HepG2 (cell line): ENCODE measurements around the gene TMEM271. TPM values are rescaled to one million over a fixed set of nuclear protein-coding genes. Genes with fewer than 3 reads are reported as not detected.

Experiments used
- ATAC-seq: fragments of 200-7000 bp; cut with Tn5 transposase; 3 replicates; pipeline ENCODE4 v1.9.1; 2020; ENCODE audit warnings: mild to moderate bottlenecking, moderate library complexity
- BruUV-seq: library from RNA; stranded (reverse); fragments of 400-500 nt; replicated peaks from 2 replicates; lab custom pipeline; 2021; lab: Mats Ljungman, UMichigan
- CTCF ChIA-PET: fragments of 300-600 bp; formaldehyde crosslinking; extraction: SDS; loops from one replicate; lab custom pipeline; 2021; ENCODE audit warnings: low total read pairs, inconsistent platforms, low intra/inter-chr PET ratio; lab: Yijun Ruan, JAX
- POLR2A ChIA-PET: fragments of 350-600 bp; sonication (Branson Sonifier 250); formaldehyde crosslinking; loops from one replicate; lab custom pipeline; 2020; ENCODE audit warnings: antibody characterized with exemption, inconsistent platforms; lab: Yijun Ruan, JAX
- DNase-seq: peaks from one replicate; pipeline ENCODE4 v3.0.0-alpha.2; 2015; ENCODE audit warnings: low spot score
- FAIRE-seq: peaks from 3 replicates; lab custom pipeline; 2011; peaks lifted over from hg19 to GRCh38; lab: Jason Lieb, UNC
- H2AFZ ChIP-seq: one replicate; pipeline ENCODE4 v1.6.1; 2011; ENCODE audit warnings: low read length, inconsistent platforms
- H3K27ac ChIP-seq: fragments of 300-600 bp; 3 replicates; pipeline ENCODE4 v1.8.0; 2011; ENCODE audit warnings: mixed run types, mild to moderate bottlenecking, mixed read lengths, low read length, inconsistent platforms; ENCODE audit not compliant: insufficient read depth; ENCODE audit errors: extremely low read length
- H3K27me3 ChIP-seq, 2 experiments: fragments of 200-600 bp in 1 of 2; 2 replicates in 1 of 2; 3 replicates in 1 of 2; pipeline versions ENCODE4 v1.6.0 to v1.8.0; 2011; ENCODE audit warnings: low read length in 2 of 2, mild to moderate bottlenecking in 2 of 2, moderate library complexity in 2 of 2, inconsistent platforms in 1 of 2; ENCODE audit not compliant: insufficient read depth in 2 of 2, control insufficient read depth in 1 of 2
- H3K36me3 ChIP-seq, 2 experiments: fragments of 200-600 bp in 1 of 2; replicated peaks in 1 of 2; 2 replicates in 1 of 2; 3 replicates in 1 of 2; pipeline versions ENCODE4 v1.5.1 to v1.8.0; 2011; ENCODE audit warnings: low read length in 2 of 2, inconsistent platforms in 1 of 2; ENCODE audit not compliant: insufficient read depth in 2 of 2, control insufficient read depth in 1 of 2
- H3K4me1 ChIP-seq: 2 replicates; pipeline ENCODE4 v1.5.1; 2012; ENCODE audit warnings: low read length, inconsistent platforms; ENCODE audit not compliant: insufficient read depth
- H3K4me2 ChIP-seq: 2 replicates; pipeline ENCODE4 v1.6.0; 2011; ENCODE audit warnings: low read depth, low read length, inconsistent platforms
- H3K4me3 ChIP-seq, 3 experiments: fragments of 200-600 bp in 1 of 3; sonication (generic), shearing (Covaris generic) in 1 of 3; replicated peaks in 1 of 3; 2 replicates each; pipeline ENCODE4 v1.5.1; 2011 to 2016; ENCODE audit warnings: low read length in 3 of 3, inconsistent platforms in 2 of 3, low read depth in 2 of 3, mild to moderate bottlenecking in 2 of 3, control low read depth in 1 of 3, mixed read lengths in 1 of 3; ENCODE audit not compliant: insufficient read depth in 1 of 3
- H3K79me2 ChIP-seq: one replicate; pipeline ENCODE4 v1.6.1; 2011; ENCODE audit warnings: low read length, inconsistent platforms; ENCODE audit not compliant: insufficient read depth
- H3K9ac ChIP-seq: 2 replicates; pipeline ENCODE4 v1.6.0; 2011; ENCODE audit warnings: mild to moderate bottlenecking, low read depth, low read length, inconsistent platforms; ENCODE audit not compliant: insufficient read depth
- H3K9me3 ChIP-seq: 2 replicates; pipeline ENCODE4 v1.5.1; 2012; ENCODE audit warnings: mild to moderate bottlenecking, low read length
- H4K20me1 ChIP-seq: 2 replicates; pipeline ENCODE4 v1.6.0; 2011; ENCODE audit warnings: inconsistent platforms, mild to moderate bottlenecking, low read length, moderate library complexity; ENCODE audit not compliant: insufficient read depth
- GATAD2A ChIP-seq: IDR thresholded peaks from 2 replicates; pipeline ENCODE4 v1.6.1; 2016
- GLI4 ChIP-seq: sonication (generic); formaldehyde crosslinking; IDR thresholded peaks from 2 replicates; pipeline ENCODE4 v1.5.1; 2020; ENCODE audit warnings: missing genetic modification reagents, mild to moderate bottlenecking, moderate library complexity, borderline replicate concordance
- KDM6A ChIP-seq: IDR thresholded peaks from 2 replicates; pipeline ENCODE4 v1.6.1; 2016; ENCODE audit warnings: low read depth
- MYNN ChIP-seq: sonication (generic); formaldehyde crosslinking; IDR thresholded peaks from 2 replicates; pipeline ENCODE4 v1.4.0; 2020; ENCODE audit warnings: mild to moderate bottlenecking, low read depth, missing genetic modification reagents
- POLR2A ChIP-seq, 2 experiments: IDR thresholded peaks; 2 replicates each; pipeline ENCODE4 v1.6.1; 2011; ENCODE audit warnings: low read depth in 2 of 2, low read length in 2 of 2, mild to moderate bottlenecking in 1 of 2, moderate library complexity in 1 of 2; ENCODE audit not compliant: insufficient read depth in 1 of 2
- SMAD3 ChIP-seq: sonication (generic); formaldehyde crosslinking; IDR thresholded peaks from 2 replicates; pipeline ENCODE4 v1.4.0; 2020; ENCODE audit warnings: missing genetic modification reagents
- SP4 ChIP-seq: sonication (generic); formaldehyde crosslinking; IDR thresholded peaks from 2 replicates; pipeline ENCODE4 v1.8.1; 2023; ENCODE audit warnings: mild to moderate bottlenecking, missing genetic modification reagents
- U2AF1 ChIP-seq: fragments of 200-400 bp; formaldehyde crosslinking; optimal IDR thresholded peaks from 2 replicates; pipeline ENCODE3; 2017; ENCODE audit warnings: mild to moderate bottlenecking, low read depth, low read length
- ZFP36L2 ChIP-seq: sonication (generic); formaldehyde crosslinking; IDR thresholded peaks from 2 replicates; pipeline ENCODE4 v1.4.0; 2020; ENCODE audit warnings: missing genetic modification reagents
- ZNF7 ChIP-seq: IDR thresholded peaks from 2 replicates; pipeline ENCODE4 v1.6.1; 2016; ENCODE audit warnings: missing biosample characterization, missing genetic modification reagents
- WGBS: methylation state at CpG from one replicate; pipeline ENCODE4 v1.1.6; 2017; ENCODE audit warnings: low lambda C conversion rate; 5-methylcytosine and 5-hydroxymethylcytosine counted together
- in situ Hi-C: cut with HindIII; loops from 2 replicates; pipeline ENCODE4 v1.10.0; 2017; ENCODE audit warnings: low pct_unique_long_range_greater_than_20kb; ENCODE audit not compliant: extremely low pct_ligation_motif_present
- intact Hi-C: fragments of 100-400 bp; cut with micrococcal nuclease; formaldehyde crosslinking; loops from one replicate; pipeline ENCODE4 v1.10.0; 2022; ENCODE audit not compliant: unreplicated experiment
- polyA plus RNA-seq, 8 experiments: library from polyadenylated mRNA; depleted of rRNA in 3 of 8; stranded (reverse) in 7 of 8; unstranded in 1 of 8; fragments of >200 nt; fragmentation: Illumina TruSeq in 4 of 8; extraction: Trizol in 4 of 8; gene quantifications; 2 replicates each; pipeline versions ENCODE4 v1.2.1 to v1.2.3, GENCODE V29; 2011 to 2016; ENCODE audit warnings: low read depth in 4 of 8, missing spikeins in 1 of 8, mixed read lengths in 1 of 8; ENCODE audit not compliant: insufficient read depth in 1 of 8
- total RNA-seq, 5 experiments: library from RNA; depleted of rRNA; stranded (reverse); fragments of >200 nt; fragmentation: Illumina TruSeq; extraction: Trizol; gene quantifications; 2 replicates each; pipeline ENCODE4 v1.2.3, GENCODE V29; 2016; ENCODE audit warnings: low read depth in 1 of 5
- TF ChIP-seq, protein P1 (sequence below): sonication (generic); formaldehyde crosslinking; IDR thresholded peaks from 2 replicates; pipeline ENCODE4 v1.8.0; 2022; ENCODE audit warnings: mild to moderate bottlenecking, missing genetic modification reagents, borderline replicate concordance
- TF ChIP-seq, protein P2 (sequence below): sonication (generic); formaldehyde crosslinking; IDR thresholded peaks from 2 replicates; pipeline ENCODE4 v1.4.0; 2020; ENCODE audit warnings: missing genetic modification reagents, borderline replicate concordance
- TF ChIP-seq, protein P3 (sequence below): sonication (generic); formaldehyde crosslinking; IDR thresholded peaks from 2 replicates; pipeline ENCODE4 v1.4.0; 2020; ENCODE audit warnings: missing genetic modification reagents, mild to moderate bottlenecking, borderline replicate concordance
- TF ChIP-seq, protein P4 (sequence below): sonication (generic); formaldehyde crosslinking; IDR thresholded peaks from 2 replicates; pipeline ENCODE4 v1.4.0; 2020; ENCODE audit warnings: missing genetic modification reagents

Gene TMEM271
- total and polyA plus RNA-seq, 2 of the 13 experiments (the other 11 are each of a cell fraction or from before 2014, with no cell fraction given) = not detected

DNA sequence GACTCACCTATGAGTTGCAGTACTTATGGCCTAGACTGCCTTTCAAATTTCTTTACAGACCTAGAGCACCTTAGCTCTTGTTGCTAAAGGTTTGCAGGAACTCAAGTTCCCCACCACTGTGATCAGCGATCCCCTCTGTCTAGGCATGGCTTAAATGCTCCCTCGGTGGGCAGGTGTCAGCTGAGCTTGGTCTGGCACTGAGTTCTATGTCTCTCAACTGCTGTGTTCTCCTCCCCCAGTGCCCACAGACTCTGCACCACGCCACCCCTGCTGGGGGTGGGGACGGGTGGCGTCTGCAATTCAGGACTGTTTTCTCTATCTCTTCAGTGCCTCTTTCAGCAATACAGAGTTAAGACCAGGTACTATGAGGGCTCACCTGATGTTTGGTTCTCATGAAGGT is 30.5 kb downstream of the TMEM271 start:
- H3K36me3 ChIP-seq = no peaks in the 10 kb centered on the region
- in situ Hi-C loops (no loop called here), intact Hi-C loops (no loop called here)
- whole genome bisulfite sequencing = 43% methylated on average over 4 of the region's 5 CpGs
- no peak overlapping the region for H3K9ac ChIP-seq
- H3K27ac ChIP-seq = no peak overlapping the region
- no peaks in the 10 kb centered on the region for H3K79me2 ChIP-seq
- H4K20me1 ChIP-seq = no peaks in the 10 kb centered on the region
- no peak overlapping the region for H3K4me3 ChIP-seq
- H2AFZ ChIP-seq = no peak overlapping the region
- CTCF ChIA-PET = no interaction called here
- no peak for FAIRE-seq
- no peaks in the 10 kb centered on the region for H3K4me1 ChIP-seq
- H3K9me3 ChIP-seq = no peaks in the 10 kb centered on the region
- no peak for DNase-seq
- no peak overlapping the region for H3K4me2 ChIP-seq
- POLR2A ChIA-PET = no interaction called here
- ATAC-seq = no peak; the same call in 2 of the 3 replicates
- BruUV-seq = no TSS peak
- TF ChIP-seq SP4 (CRISPR knock-in tag) (no peak), SMAD3 (CRISPR knock-in tag) (no peak), GATAD2A (CRISPR knock-in tag) (no peak), MYNN (CRISPR knock-in tag) (no peak), GLI4 (CRISPR knock-in tag) (no peak), ZNF7 (CRISPR knock-in tag) (no peak), U2AF1 (no peak), POLR2A (IDR thresholded peaks at IDR 0.05; ENCODE audit: insufficient read depth in 1 of 2, low read depth in 2 of 2, low read length in 2 of 2) (no peak), KDM6A (CRISPR knock-in tag) (no peak), ZFP36L2 (CRISPR knock-in tag) (no peak)
- TF ChIP-seq, protein P1, sequence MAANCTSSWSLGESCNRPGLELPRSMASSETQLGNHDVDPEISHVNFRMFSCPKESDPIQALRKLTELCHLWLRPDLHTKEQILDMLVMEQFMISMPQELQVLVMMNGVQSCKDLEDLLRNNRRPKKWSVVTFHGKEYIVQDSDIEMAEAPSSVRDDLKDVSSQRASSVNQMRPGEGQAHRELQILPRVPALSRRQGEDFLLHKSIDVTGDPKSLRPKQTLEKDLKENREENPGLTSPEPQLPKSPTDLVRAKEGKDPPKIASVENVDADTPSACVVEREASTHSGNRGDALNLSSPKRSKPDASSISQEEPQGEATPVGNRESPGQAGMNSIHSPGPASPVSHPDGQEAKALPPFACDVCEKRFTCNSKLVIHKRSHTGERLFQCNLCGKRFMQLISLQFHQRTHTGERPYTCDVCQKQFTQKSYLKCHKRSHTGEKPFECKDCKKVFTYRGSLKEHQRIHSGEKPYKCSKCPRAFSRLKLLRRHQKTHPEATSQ = no peak
- TF ChIP-seq, protein P2, sequence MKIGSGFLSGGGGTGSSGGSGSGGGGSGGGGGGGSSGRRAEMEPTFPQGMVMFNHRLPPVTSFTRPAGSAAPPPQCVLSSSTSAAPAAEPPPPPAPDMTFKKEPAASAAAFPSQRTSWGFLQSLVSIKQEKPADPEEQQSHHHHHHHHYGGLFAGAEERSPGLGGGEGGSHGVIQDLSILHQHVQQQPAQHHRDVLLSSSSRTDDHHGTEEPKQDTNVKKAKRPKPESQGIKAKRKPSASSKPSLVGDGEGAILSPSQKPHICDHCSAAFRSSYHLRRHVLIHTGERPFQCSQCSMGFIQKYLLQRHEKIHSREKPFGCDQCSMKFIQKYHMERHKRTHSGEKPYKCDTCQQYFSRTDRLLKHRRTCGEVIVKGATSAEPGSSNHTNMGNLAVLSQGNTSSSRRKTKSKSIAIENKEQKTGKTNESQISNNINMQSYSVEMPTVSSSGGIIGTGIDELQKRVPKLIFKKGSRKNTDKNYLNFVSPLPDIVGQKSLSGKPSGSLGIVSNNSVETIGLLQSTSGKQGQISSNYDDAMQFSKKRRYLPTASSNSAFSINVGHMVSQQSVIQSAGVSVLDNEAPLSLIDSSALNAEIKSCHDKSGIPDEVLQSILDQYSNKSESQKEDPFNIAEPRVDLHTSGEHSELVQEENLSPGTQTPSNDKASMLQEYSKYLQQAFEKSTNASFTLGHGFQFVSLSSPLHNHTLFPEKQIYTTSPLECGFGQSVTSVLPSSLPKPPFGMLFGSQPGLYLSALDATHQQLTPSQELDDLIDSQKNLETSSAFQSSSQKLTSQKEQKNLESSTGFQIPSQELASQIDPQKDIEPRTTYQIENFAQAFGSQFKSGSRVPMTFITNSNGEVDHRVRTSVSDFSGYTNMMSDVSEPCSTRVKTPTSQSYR (CRISPR knock-in tag) = no peak
- TF ChIP-seq, protein P3, sequence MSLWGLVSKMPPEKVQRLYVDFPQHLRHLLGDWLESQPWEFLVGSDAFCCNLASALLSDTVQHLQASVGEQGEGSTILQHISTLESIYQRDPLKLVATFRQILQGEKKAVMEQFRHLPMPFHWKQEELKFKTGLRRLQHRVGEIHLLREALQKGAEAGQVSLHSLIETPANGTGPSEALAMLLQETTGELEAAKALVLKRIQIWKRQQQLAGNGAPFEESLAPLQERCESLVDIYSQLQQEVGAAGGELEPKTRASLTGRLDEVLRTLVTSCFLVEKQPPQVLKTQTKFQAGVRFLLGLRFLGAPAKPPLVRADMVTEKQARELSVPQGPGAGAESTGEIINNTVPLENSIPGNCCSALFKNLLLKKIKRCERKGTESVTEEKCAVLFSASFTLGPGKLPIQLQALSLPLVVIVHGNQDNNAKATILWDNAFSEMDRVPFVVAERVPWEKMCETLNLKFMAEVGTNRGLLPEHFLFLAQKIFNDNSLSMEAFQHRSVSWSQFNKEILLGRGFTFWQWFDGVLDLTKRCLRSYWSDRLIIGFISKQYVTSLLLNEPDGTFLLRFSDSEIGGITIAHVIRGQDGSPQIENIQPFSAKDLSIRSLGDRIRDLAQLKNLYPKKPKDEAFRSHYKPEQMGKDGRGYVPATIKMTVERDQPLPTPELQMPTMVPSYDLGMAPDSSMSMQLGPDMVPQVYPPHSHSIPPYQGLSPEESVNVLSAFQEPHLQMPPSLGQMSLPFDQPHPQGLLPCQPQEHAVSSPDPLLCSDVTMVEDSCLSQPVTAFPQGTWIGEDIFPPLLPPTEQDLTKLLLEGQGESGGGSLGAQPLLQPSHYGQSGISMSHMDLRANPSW = no peak
- TF ChIP-seq, protein P4, sequence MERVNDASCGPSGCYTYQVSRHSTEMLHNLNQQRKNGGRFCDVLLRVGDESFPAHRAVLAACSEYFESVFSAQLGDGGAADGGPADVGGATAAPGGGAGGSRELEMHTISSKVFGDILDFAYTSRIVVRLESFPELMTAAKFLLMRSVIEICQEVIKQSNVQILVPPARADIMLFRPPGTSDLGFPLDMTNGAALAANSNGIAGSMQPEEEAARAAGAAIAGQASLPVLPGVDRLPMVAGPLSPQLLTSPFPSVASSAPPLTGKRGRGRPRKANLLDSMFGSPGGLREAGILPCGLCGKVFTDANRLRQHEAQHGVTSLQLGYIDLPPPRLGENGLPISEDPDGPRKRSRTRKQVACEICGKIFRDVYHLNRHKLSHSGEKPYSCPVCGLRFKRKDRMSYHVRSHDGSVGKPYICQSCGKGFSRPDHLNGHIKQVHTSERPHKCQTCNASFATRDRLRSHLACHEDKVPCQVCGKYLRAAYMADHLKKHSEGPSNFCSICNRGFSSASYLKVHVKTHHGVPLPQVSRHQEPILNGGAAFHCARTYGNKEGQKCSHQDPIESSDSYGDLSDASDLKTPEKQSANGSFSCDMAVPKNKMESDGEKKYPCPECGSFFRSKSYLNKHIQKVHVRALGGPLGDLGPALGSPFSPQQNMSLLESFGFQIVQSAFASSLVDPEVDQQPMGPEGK = no peak
- TF ChIP-seq, all 625 proteins: peak for 0
- peaks cover 2 to 5% of the 10 kb centered on the region in 2 experiments; a peak in 3 of 5 replicates for H3K27me3 ChIP-seq
